ENCODE measurements around the gene CMPK1.

DNA sequence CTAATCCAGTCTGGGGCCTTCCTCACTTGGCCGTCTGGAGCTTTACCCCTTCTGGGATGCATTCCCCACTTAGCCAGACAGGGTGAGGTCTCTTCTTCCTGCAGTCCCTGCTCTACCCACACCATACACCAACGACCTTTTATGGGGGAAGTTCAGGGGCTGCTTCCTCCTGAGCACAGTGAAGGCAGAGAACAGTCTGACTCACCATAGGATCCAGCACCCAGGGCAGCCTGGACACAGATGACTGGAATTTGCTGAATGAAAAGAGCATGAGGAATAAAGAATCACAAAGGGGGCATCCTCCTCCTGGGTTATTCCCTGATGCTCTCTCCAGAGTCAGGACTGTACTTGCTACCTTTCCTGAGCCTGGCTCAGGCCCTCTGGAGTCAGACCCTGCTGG lies 77.8 kb downstream of the CMPK1 start:
- TF ChIP-seq POLR2A (IDR thresholded peaks at IDR 0.05; ENCODE audit: low read depth, low read length) (no peak), POLR2AphosphoS5 (IDR thresholded peaks at IDR 0.05; ENCODE audit: insufficient read depth, low read depth, low read length) (no peak)
- TF ChIP-seq, protein P1, sequence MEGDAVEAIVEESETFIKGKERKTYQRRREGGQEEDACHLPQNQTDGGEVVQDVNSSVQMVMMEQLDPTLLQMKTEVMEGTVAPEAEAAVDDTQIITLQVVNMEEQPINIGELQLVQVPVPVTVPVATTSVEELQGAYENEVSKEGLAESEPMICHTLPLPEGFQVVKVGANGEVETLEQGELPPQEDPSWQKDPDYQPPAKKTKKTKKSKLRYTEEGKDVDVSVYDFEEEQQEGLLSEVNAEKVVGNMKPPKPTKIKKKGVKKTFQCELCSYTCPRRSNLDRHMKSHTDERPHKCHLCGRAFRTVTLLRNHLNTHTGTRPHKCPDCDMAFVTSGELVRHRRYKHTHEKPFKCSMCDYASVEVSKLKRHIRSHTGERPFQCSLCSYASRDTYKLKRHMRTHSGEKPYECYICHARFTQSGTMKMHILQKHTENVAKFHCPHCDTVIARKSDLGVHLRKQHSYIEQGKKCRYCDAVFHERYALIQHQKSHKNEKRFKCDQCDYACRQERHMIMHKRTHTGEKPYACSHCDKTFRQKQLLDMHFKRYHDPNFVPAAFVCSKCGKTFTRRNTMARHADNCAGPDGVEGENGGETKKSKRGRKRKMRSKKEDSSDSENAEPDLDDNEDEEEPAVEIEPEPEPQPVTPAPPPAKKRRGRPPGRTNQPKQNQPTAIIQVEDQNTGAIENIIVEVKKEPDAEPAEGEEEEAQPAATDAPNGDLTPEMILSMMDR (IDR thresholded peaks at IDR 0.05; ENCODE audit: extremely low read depth in 1 of 2, insufficient read depth in 1 of 2, low read depth in 1 of 2, low read length in 2 of 2): no peak
